Umbilical cord (tissue), 2 donors: Measurements from ENCODE around the gene SPINK5. TPM values are rescaled to one million over a fixed set of nuclear protein-coding genes. Genes with fewer than 3 reads are reported as not detected.
"Not testable (repeated sequence)": the region's sequence is repeated elsewhere in the genome, so short reads cannot be mapped to it uniquely, and the experiment has no call there.

ENCODE experiments used
- DNase-seq: peaks from one replicate; pipeline ENCODE4 v3.0.0-alpha.2; 2015; ENCODE audit warnings: low spot score
- total RNA-seq: library from RNA; depleted of rRNA; stranded (reverse); fragments of >200 nt; gene quantifications from one replicate; pipeline ENCODE4 v1.2.3, GENCODE V29; 2014; ENCODE audit warnings: low replicate concordance; ENCODE audit not compliant: insufficient read depth

SPINK5 gene
- 3.6 TPM for total RNA-seq

- no peak for DNase-seq
Observed at GRCh38 chr5:148063861-148064260, at the start of gene SPINK5. Gene SPINK5 (plus strand): TSS chr5:148063980. CDS start chr5:148064045, 65 bp downstream.

- DNase-seq: peak; percentile 10
Observed at GRCh38 chr5:148014276-148014675, 49.5 kb upstream of the SPINK5 start.

GRCh38 chr5:148020257-148020988, 43.4 kb upstream of the SPINK5 start:
- no peak for DNase-seq

GRCh38 chr5:148027505-148027904, 36.3 kb upstream of the SPINK5 start:
- DNase-seq: no peak

- DNase-seq: no peak
Observed at GRCh38 chr5:148029131-148029530, 34.6 kb upstream of the SPINK5 start.

GRCh38 chr5:148033134-148033533, 30.6 kb upstream of the SPINK5 start:
- DNase-seq: no peak

- DNase-seq: no peak
Observed at GRCh38 chr5:148035676-148036075, 28.1 kb upstream of the SPINK5 start.

- DNase-seq: no peak
Observed at GRCh38 chr5:148042881-148043280, 20.9 kb upstream of the SPINK5 start.

- no peak for DNase-seq
Observed at GRCh38 chr5:148043705-148044104, 20.1 kb upstream of the SPINK5 start.

- not testable (repeated sequence) for DNase-seq
Observed at GRCh38 chr5:148055160-148055559, 8.6 kb upstream of the SPINK5 start.

GRCh38 chr5:148060309-148060708, 3.5 kb upstream of the SPINK5 start:
- DNase-seq: no peak

- no peak for DNase-seq
Observed at GRCh38 chr5:148060881-148061280, 2.9 kb upstream of the SPINK5 start.

GRCh38 chr5:148070621-148071020, 6.8 kb downstream of the SPINK5 start:
- DNase-seq: peak; percentile 19

- DNase-seq: no peak
Observed at GRCh38 chr5:148072207-148072606, 8.4 kb downstream of the SPINK5 start.

- no peak for DNase-seq
Observed at GRCh38 chr5:148075529-148075928, 11.7 kb downstream of the SPINK5 start.

- no peak for DNase-seq
Observed at GRCh38 chr5:148083203-148083602, 19.4 kb downstream of the SPINK5 start.

GRCh38 chr5:148084269-148084668, 20.5 kb downstream of the SPINK5 start:
- DNase-seq: no peak

GRCh38 chr5:148085310-148085709, 21.5 kb downstream of the SPINK5 start:
- DNase-seq: no peak

- peak; percentile 63 for DNase-seq
Observed at GRCh38 chr5:148085977-148086705, 22.4 kb downstream of the SPINK5 start.

GRCh38 chr5:148090146-148090772, 26.5 kb downstream of the SPINK5 start:
- DNase-seq: no peak

- peak; percentile 2 for DNase-seq
Observed at GRCh38 chr5:148090773-148091250, 27.0 kb downstream of the SPINK5 start.
